Neural progenitor cell (in vitro differentiated cells): ENCODE results near the gene DDAH1. TPM values are rescaled to one million over a fixed set of nuclear protein-coding genes. Genes with fewer than 3 reads are reported as not detected.

Experiments
- DNase-seq: peaks from one replicate; pipeline ENCODE4 v3.0.0-alpha.2; 2016; ENCODE audit warnings: low spot score
- H2AFZ ChIP-seq: fragments of 200-600 bp; sonication (generic); replicated peaks from 2 replicates; pipeline ENCODE4 v1.6.1; 2016; ENCODE audit warnings: antibody characterized with exemption
- H3F3A ChIP-seq: fragments of 200-600 bp; sonication (generic); 2 replicates; pipeline ENCODE4 v1.6.1; 2016; ENCODE audit warnings: antibody characterized with exemption, low read depth
- H3K27ac ChIP-seq: fragments of 200-600 bp; sonication (generic); 2 replicates; pipeline ENCODE4 v1.5.1; 2016; ENCODE audit warnings: mild to moderate bottlenecking
- H3K27me3 ChIP-seq: fragments of 200-600 bp; sonication (generic); 2 replicates; pipeline ENCODE4 v1.6.1; 2016; ENCODE audit warnings: mild to moderate bottlenecking, moderate library complexity
- H3K36me3 ChIP-seq: fragments of 200-600 bp; sonication (generic); 2 replicates; pipeline ENCODE4 v1.5.1; 2016
- H3K4me1 ChIP-seq: fragments of 200-600 bp; sonication (generic); 2 replicates; pipeline ENCODE4 v1.6.1; 2016; ENCODE audit warnings: mixed run types
- H3K4me2 ChIP-seq: fragments of 200-600 bp; sonication (generic); 2 replicates; pipeline ENCODE4 v1.6.1; 2016
- H3K4me3 ChIP-seq: fragments of 200-600 bp; sonication (generic); 2 replicates; pipeline ENCODE4 v1.5.1; 2016
- H3K79me2 ChIP-seq: fragments of 200-600 bp; sonication (generic); 2 replicates; pipeline ENCODE4 v1.6.1; 2016; ENCODE audit warnings: low read depth
- H3K9ac ChIP-seq: fragments of 200-600 bp; sonication (generic); 2 replicates; pipeline ENCODE4 v1.6.1; 2016
- H3K9me3 ChIP-seq: fragments of 200-600 bp; sonication (generic); 2 replicates; pipeline ENCODE4 v1.5.1; 2016; ENCODE audit warnings: low read depth
- H4K20me1 ChIP-seq: fragments of 200-600 bp; sonication (generic); 2 replicates; pipeline ENCODE4 v1.6.1; 2016; ENCODE audit warnings: low read depth
- H3K27ac Mint-ChIP-seq: 3 replicates; pipeline ENCODE4 v1.8.0; 2021; ENCODE audit warnings: mixed read lengths
- H3K27me3 Mint-ChIP-seq: 2 replicates; pipeline ENCODE4 v1.8.0; 2022; ENCODE audit warnings: low read depth, mild to moderate bottlenecking, inconsistent platforms, moderate library complexity, mixed read lengths; ENCODE audit not compliant: insufficient read depth
- H3K36me3 Mint-ChIP-seq: 3 replicates; pipeline ENCODE4 v1.8.0; 2021; ENCODE audit warnings: mixed read lengths
- H3K4me1 Mint-ChIP-seq: 3 replicates; pipeline ENCODE4 v1.8.0; 2021; ENCODE audit warnings: mixed read lengths
- H3K4me3 Mint-ChIP-seq: 3 replicates; pipeline ENCODE4 v1.8.0; 2021; ENCODE audit warnings: mild to moderate bottlenecking, moderate library complexity, mixed read lengths
- H3K9me3 Mint-ChIP-seq: 3 replicates; pipeline ENCODE4 v1.8.0; 2020; ENCODE audit warnings: mixed read lengths
- CTCF ChIP-seq: fragments of 200-600 bp; sonication (generic); IDR thresholded peaks from 2 replicates; pipeline ENCODE4 v1.5.1; 2017; ENCODE audit warnings: antibody characterized with exemption, mild to moderate bottlenecking
- EZH2 ChIP-seq: fragments of 200-600 bp; sonication (generic); IDR thresholded peaks from 2 replicates; pipeline ENCODE4 v1.6.1; 2017; ENCODE audit warnings: antibody characterized with exemption, mild to moderate bottlenecking, moderate library complexity
- EZH2phosphoT487 ChIP-seq: fragments of 200-600 bp; sonication (generic); IDR thresholded peaks from 2 replicates; pipeline ENCODE4 v1.6.1; 2017; ENCODE audit warnings: antibody characterized with exemption
- total RNA-seq: library from RNA; depleted of rRNA; stranded (reverse); fragments of >200 nt; gene quantifications from 2 replicates; pipeline ENCODE4 v1.2.3, GENCODE V29; 2015; ENCODE audit warnings: low replicate concordance

Gene DDAH1
- total RNA-seq, 1 donor from 2014 or later: 23.1 TPM

- H3K4me1 Mint-ChIP-seq: peaks cover 17% of the 10 kb centered on the region
- no peaks in the 10 kb centered on the region for H3F3A ChIP-seq
- no peak overlapping the region for H3K9ac ChIP-seq
- H3K27me3 Mint-ChIP-seq: peaks cover 7% of the 10 kb centered on the region
- no peak overlapping the region for H3K4me3 Mint-ChIP-seq
- H3K4me1 ChIP-seq: peaks cover 5% of the 10 kb centered on the region
- no peaks in the 10 kb centered on the region for H3K9me3 Mint-ChIP-seq
- no peaks in the 10 kb centered on the region for H4K20me1 ChIP-seq
- H3K9me3 ChIP-seq: no peaks in the 10 kb centered on the region
- peaks cover 34% of the 10 kb centered on the region for H3K27me3 ChIP-seq
- no peak overlapping the region for H3K27ac ChIP-seq
- no peaks in the 10 kb centered on the region for H3K36me3 Mint-ChIP-seq
- H3K4me2 ChIP-seq: no peak overlapping the region
- no peak for DNase-seq
- no peaks in the 10 kb centered on the region for H3K36me3 ChIP-seq
- no peak overlapping the region for H3K27ac Mint-ChIP-seq
- H2AFZ ChIP-seq: no peak overlapping the region
- no peaks in the 10 kb centered on the region for H3K79me2 ChIP-seq
- H3K4me3 ChIP-seq: no peak overlapping the region
- TF ChIP-seq CTCF (no peak), EZH2 (no peak), EZH2phosphoT487 (no peak)
Measured at GRCh38 chr1:85467929-85468540, 3.1 kb upstream of the DDAH1 start.

DNA sequence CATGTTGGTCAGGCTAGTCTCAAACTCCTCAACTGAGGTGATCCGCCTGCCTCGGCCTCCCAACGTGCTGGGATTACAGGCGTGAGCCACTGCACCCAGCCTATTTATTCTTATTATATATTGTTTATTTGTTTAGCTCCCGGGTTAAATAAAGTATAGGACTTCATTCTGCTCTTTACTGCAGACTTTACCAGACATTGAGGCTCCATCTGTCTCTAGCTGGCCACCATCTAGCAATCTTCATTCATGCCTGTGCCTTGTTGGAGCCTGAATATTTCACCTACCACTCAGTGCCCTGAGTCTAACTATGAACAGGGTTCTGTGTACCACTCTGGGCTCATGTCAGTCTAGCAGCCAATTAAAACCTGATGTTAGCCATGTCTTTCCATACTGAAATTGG lies 2.1 kb upstream of the DDAH1 start:
- peaks cover under 1% of the 10 kb centered on the region for H3K79me2 ChIP-seq
- no peak overlapping the region for H3K27ac Mint-ChIP-seq

GRCh38 chr1:85465786-85466134 lies 801 bp upstream of the DDAH1 start:
- no peaks in the 10 kb centered on the region for H3K36me3 ChIP-seq
- no peaks in the 10 kb centered on the region for H4K20me1 ChIP-seq
- Mint-ChIP-seq H3K27me3 (peaks cover 4% of the 10 kb centered on the region), H3K27ac (no peak overlapping the region), H3K4me3 (peak overlapping the region; percentile 82), H3K9me3 (no peaks in the 10 kb centered on the region), H3K4me1 (peaks cover 26% of the 10 kb centered on the region), H3K36me3 (no peaks in the 10 kb centered on the region)
- H3K4me3 ChIP-seq: peak overlapping the region; percentile 58
- H3K27ac ChIP-seq: no peak overlapping the region
- H3K4me2 ChIP-seq: peak overlapping the region; percentile 81
- H3K4me1 ChIP-seq: peaks cover 5% of the 10 kb centered on the region
- no peak overlapping the region for H3K9ac ChIP-seq
- no peak overlapping the region for H2AFZ ChIP-seq
- TF ChIP-seq EZH2 (no peak), EZH2phosphoT487 (no peak), CTCF (no peak)
- H3K79me2 ChIP-seq: peaks cover 6% of the 10 kb centered on the region
- H3K27me3 ChIP-seq: peaks cover 42% of the 10 kb centered on the region
- H3F3A ChIP-seq: no peaks in the 10 kb centered on the region
- no peak for DNase-seq
- no peaks in the 10 kb centered on the region for H3K9me3 ChIP-seq

More for the DNA sequence above, 2.1 kb upstream of the DDAH1 start:
- H3K36me3 ChIP-seq: no peaks in the 10 kb centered on the region
- H3K4me2 ChIP-seq: no peak overlapping the region
- no peak overlapping the region for H3K27ac ChIP-seq
- H3K9me3 Mint-ChIP-seq: no peaks in the 10 kb centered on the region
- no peaks in the 10 kb centered on the region for H3F3A ChIP-seq
- peaks cover 5% of the 10 kb centered on the region for H3K4me1 ChIP-seq
- no peak for DNase-seq
- peaks cover 27% of the 10 kb centered on the region for H3K4me1 Mint-ChIP-seq
- H4K20me1 ChIP-seq: no peaks in the 10 kb centered on the region
- no peak overlapping the region for H3K4me3 Mint-ChIP-seq
- no peaks in the 10 kb centered on the region for H3K36me3 Mint-ChIP-seq
- no peak overlapping the region for H3K9ac ChIP-seq
- no peak overlapping the region for H3K4me3 ChIP-seq
- H3K9me3 ChIP-seq: no peaks in the 10 kb centered on the region
- peaks cover 7% of the 10 kb centered on the region for H3K27me3 Mint-ChIP-seq
- peaks cover 42% of the 10 kb centered on the region for H3K27me3 ChIP-seq
- H2AFZ ChIP-seq: no peak overlapping the region
- TF ChIP-seq EZH2phosphoT487 (no peak), CTCF (no peak), EZH2 (no peak)
